ENCODE measurements around the gene SPO11.

SPO11 gene

GRCh38 chr20:57369596-57369995 is 40.0 kb downstream of the SPO11 start:
- DNase-seq (ENCODE audit: low read depth) = no peak

GRCh38 chr20:57370316-57370715 is 40.7 kb downstream of the SPO11 start:
- no peak overlapping the region for H3K4me3 ChIP-seq (replicated peaks; ENCODE audit: low read depth, low read length)
- no peak for TF ChIP-seq CTCF (IDR thresholded peaks at IDR 0.05; ENCODE audit: low read length, missing control alignments)
- DNase-seq (ENCODE audit: low read depth) = no peak

More at GRCh38 chr20:57369596-57369995, 40.0 kb downstream of the SPO11 start:
- H3K4me3 ChIP-seq (replicated peaks; ENCODE audit: low read depth, low read length) = no peak overlapping the region
- TF ChIP-seq CTCF (IDR thresholded peaks at IDR 0.05; ENCODE audit: low read length, missing control alignments) = no peak

GRCh38 chr20:57371363-57371762 is 41.8 kb downstream of the SPO11 start:
- H3K4me3 ChIP-seq (replicated peaks; ENCODE audit: low read depth, low read length) = no peak overlapping the region
- no peak for DNase-seq (ENCODE audit: low read depth)
- TF ChIP-seq CTCF (IDR thresholded peaks at IDR 0.05; ENCODE audit: low read length, missing control alignments) = no peak

GRCh38 chr20:57372157-57372556 is 42.6 kb downstream of the SPO11 start:
- no peak for TF ChIP-seq CTCF (IDR thresholded peaks at IDR 0.05; ENCODE audit: low read length, missing control alignments)
- no peak for DNase-seq (ENCODE audit: low read depth)
- H3K4me3 ChIP-seq (replicated peaks; ENCODE audit: low read depth, low read length) = no peak overlapping the region

GRCh38 chr20:57372581-57373350 is 43.2 kb downstream of the SPO11 start:
- TF ChIP-seq CTCF (IDR thresholded peaks at IDR 0.05; ENCODE audit: low read length, missing control alignments) = no peak
- DNase-seq (ENCODE audit: low read depth) = no peak
- no peak overlapping the region for H3K4me3 ChIP-seq (replicated peaks; ENCODE audit: low read depth, low read length)

- DNase-seq (ENCODE audit: low read depth) = no peak
- no peak overlapping the region for H3K4me3 ChIP-seq (replicated peaks; ENCODE audit: low read depth, low read length)
- no peak for TF ChIP-seq CTCF (IDR thresholded peaks at IDR 0.05; ENCODE audit: low read length, missing control alignments)
Observed at GRCh38 chr20:57374343-57374930, 44.8 kb downstream of the SPO11 start.
